Gastroesophageal sphincter (tissue), 4 donors: ENCODE data around the gene U2AF2. TPM values are rescaled to one million over a fixed set of nuclear protein-coding genes. Genes with fewer than 3 reads are reported as not detected.

Experiments
- ATAC-seq: fragments of 150-250 bp; one replicate; pipeline ENCODE4 v1.9.1; 2016; ENCODE audit warnings: mild to moderate bottlenecking, moderate library complexity
- H3K27ac ChIP-seq, 4 donors: fragments of 200-600 bp; sonication (generic) in 3 of 4; 1 replicate in 3 of 4; 2 replicates in 1 of 4; pipeline ENCODE4 v1.5.1; 2016 to 2019
- H3K27me3 ChIP-seq: fragments of 200-600 bp; sonication (generic); one replicate; pipeline ENCODE4 v1.5.1; 2019
- H3K36me3 ChIP-seq, 2 donors: fragments of 200-600 bp; sonication (generic); one replicate each; pipeline ENCODE4 v1.5.1; 2019; ENCODE audit warnings: control low read depth in 1 of 2
- H3K4me1 ChIP-seq, 3 donors: fragments of 200-600 bp; sonication (generic); 1 replicate in 2 of 3; 2 replicates in 1 of 3; pipeline ENCODE4 v1.5.1; 2016 to 2019; ENCODE audit warnings: control low read depth in 2 of 3
- H3K4me3 ChIP-seq, 2 donors: fragments of 200-600 bp; sonication (generic); one replicate each; pipeline ENCODE4 v1.5.1; 2019; ENCODE audit warnings: mild to moderate bottlenecking in 1 of 2, moderate library complexity in 1 of 2
- H3K9me3 ChIP-seq, 3 donors: fragments of 200-600 bp; sonication (generic); one replicate each; pipeline ENCODE4 v1.5.1; 2017 to 2019; ENCODE audit warnings: control low read depth in 2 of 3
- CTCF ChIP-seq, 4 experiments: fragments of 200-600 bp in 2 of 4; fragments of 450-650 bp in 2 of 4; sonication (generic) in 1 of 4; IDR thresholded peaks; one replicate each; pipeline ENCODE4 v1.5.1; 2017 to 2019; ENCODE audit warnings: antibody characterized with exemption in 4 of 4, mild to moderate bottlenecking in 2 of 4, moderate library complexity in 2 of 4
- EP300 ChIP-seq: sonication (generic); formaldehyde crosslinking; IDR thresholded peaks from one replicate; pipeline ENCODE4 v1.6.1; 2017; ENCODE audit warnings: antibody characterized with exemption, mild to moderate bottlenecking
- POLR2A ChIP-seq, 2 donors: fragments of 450-650 bp; IDR thresholded peaks; one replicate each; pipeline ENCODE4 v1.6.1; 2017; ENCODE audit warnings: antibody characterized with exemption in 2 of 2, mild to moderate bottlenecking in 2 of 2, moderate library complexity in 1 of 2
- POLR2AphosphoS5 ChIP-seq: sonication (generic); formaldehyde crosslinking; IDR thresholded peaks from one replicate; pipeline ENCODE4 v1.6.1; 2017; ENCODE audit warnings: antibody characterized with exemption
- WGBS, 2 donors: methylation state at CpG; one replicate each; pipeline ENCODE4 v1.1.5; 2018; ENCODE audit warnings: low coverage in 1 of 2; 5-methylcytosine and 5-hydroxymethylcytosine counted together
- total RNA-seq, 4 donors: library from RNA; depleted of rRNA; stranded (reverse); fragments of >200 nt; gene quantifications; one replicate each; pipeline ENCODE4 v1.1.0, GENCODE V29; 2016

The U2AF2 gene
- total RNA-seq, 4 donors from 2014 or later = 68.9 to 97.9 (median 91.4) TPM

GRCh38 chr19:55632463-55632834, 22.4 kb upstream of the U2AF2 start:
- 0 to 64% methylated on average over 1 to 2 of the region's 3 CpGs for WGBS, 2 donors
- peak; percentile 72 for ATAC-seq
- H3K4me3 ChIP-seq = no peak overlapping the region

GRCh38 chr19:55633861-55634260, 21.0 kb upstream of the U2AF2 start:
- TF ChIP-seq EP300 (no peak), POLR2AphosphoS5 (no peak), CTCF (IDR thresholded peaks at IDR 0.05) (no peak), POLR2A (IDR thresholded peaks at IDR 0.05) (no peak)
- peaks cover 2 to 61% (median 30%) of the 10 kb centered on the region in 3 donors for H3K4me1 ChIP-seq

More at GRCh38 chr19:55632463-55632834, 22.4 kb upstream of the U2AF2 start:
- H3K9me3 ChIP-seq = no peaks in the 10 kb centered on the region
- H3K4me1 ChIP-seq = peaks cover 2 to 47% (median 23%) of the 10 kb centered on the region in 3 donors
- peak overlapping the region; percentile 25 to 78 (median 72) for H3K27ac ChIP-seq
- H3K27me3 ChIP-seq = no peaks in the 10 kb centered on the region
- H3K36me3 ChIP-seq = no peaks in the 10 kb centered on the region
- TF ChIP-seq CTCF (IDR thresholded peaks at IDR 0.05) = peak; percentile 84 to 94 (median 89)
- TF ChIP-seq EP300 = no peak
- TF ChIP-seq POLR2A (IDR thresholded peaks at IDR 0.05) = no peak
- no peak for TF ChIP-seq POLR2AphosphoS5

GRCh38 chr19:55635334-55635717, 19.5 kb upstream of the U2AF2 start:
- no peaks in the 10 kb centered on the region for H3K36me3 ChIP-seq
- no peak for ATAC-seq
- no peaks in the 10 kb centered on the region for H3K27me3 ChIP-seq
- no peaks in the 10 kb centered on the region for H3K9me3 ChIP-seq
- peaks cover 5 to 76% (median 44%) of the 10 kb centered on the region in 3 donors for H3K4me1 ChIP-seq
- 4 to 6% methylated on average over 7 to 8 of the region's 9 CpGs for WGBS, 2 donors
- H3K27ac ChIP-seq = peak overlapping the region; percentile 95 to 100 (median 98)
- H3K4me3 ChIP-seq = peak overlapping the region; percentile 97 to 100
- no peak for TF ChIP-seq CTCF (IDR thresholded peaks at IDR 0.05)
- TF ChIP-seq EP300 = no peak
- TF ChIP-seq POLR2AphosphoS5 = no peak
- TF ChIP-seq POLR2A (IDR thresholded peaks at IDR 0.05) = no peak

More at GRCh38 chr19:55633861-55634260, 21.0 kb upstream of the U2AF2 start:
- peak overlapping the region in 3 of 4 donors; percentile 95 to 100 (median 96) for H3K27ac ChIP-seq
- H3K4me3 ChIP-seq = no peak overlapping the region
- H3K27me3 ChIP-seq = no peaks in the 10 kb centered on the region
- no peaks in the 10 kb centered on the region for H3K9me3 ChIP-seq
- no peaks in the 10 kb centered on the region for H3K36me3 ChIP-seq
- no peak for ATAC-seq
- WGBS, 2 donors = 59 to 74% methylated on average over 4 to 8 of the region's 8 CpGs

GRCh38 chr19:55635856-55636440, 18.9 kb upstream of the U2AF2 start:
- Histone ChIP-seq H3K27me3 (no peaks in the 10 kb centered on the region), H3K36me3 (no peaks in the 10 kb centered on the region), H3K27ac (peak overlapping the region; percentile 95 to 100 (median 98)), H3K4me3 (peak overlapping the region; percentile 97 to 100), H3K4me1 (peaks cover 5 to 82% (median 47%) of the 10 kb centered on the region in 3 donors), H3K9me3 (no peaks in the 10 kb centered on the region)
- TF ChIP-seq POLR2A (IDR thresholded peaks at IDR 0.05) = no peak
- TF ChIP-seq EP300 = no peak
- no peak for TF ChIP-seq POLR2AphosphoS5
- no peak for TF ChIP-seq CTCF (IDR thresholded peaks at IDR 0.05)
- ATAC-seq = no peak
- WGBS, 2 donors = 48% methylated on average over 6 of the region's 7 CpGs; no CpG with 5 or more reads in 1 of the 2 donors

- 71 to 100% methylated on average over 1 to 4 of the region's 4 CpGs for WGBS, 2 donors
- H3K4me1 ChIP-seq = peaks cover 5 to 85% (median 47%) of the 10 kb centered on the region in 3 donors
- H3K9me3 ChIP-seq = no peaks in the 10 kb centered on the region
- ATAC-seq = no peak
- no peaks in the 10 kb centered on the region for H3K27me3 ChIP-seq
- H3K4me3 ChIP-seq = peak overlapping the region in 1 of 2 donors; percentile 97
- H3K27ac ChIP-seq = peak overlapping the region in 2 of 4 donors; percentile 9 to 96
- no peaks in the 10 kb centered on the region for H3K36me3 ChIP-seq
- TF ChIP-seq POLR2A (IDR thresholded peaks at IDR 0.05) = no peak
Observed at GRCh38 chr19:55636723-55637122, 18.1 kb upstream of the U2AF2 start.
